ENCODE data around the gene SOX21.

DNA sequence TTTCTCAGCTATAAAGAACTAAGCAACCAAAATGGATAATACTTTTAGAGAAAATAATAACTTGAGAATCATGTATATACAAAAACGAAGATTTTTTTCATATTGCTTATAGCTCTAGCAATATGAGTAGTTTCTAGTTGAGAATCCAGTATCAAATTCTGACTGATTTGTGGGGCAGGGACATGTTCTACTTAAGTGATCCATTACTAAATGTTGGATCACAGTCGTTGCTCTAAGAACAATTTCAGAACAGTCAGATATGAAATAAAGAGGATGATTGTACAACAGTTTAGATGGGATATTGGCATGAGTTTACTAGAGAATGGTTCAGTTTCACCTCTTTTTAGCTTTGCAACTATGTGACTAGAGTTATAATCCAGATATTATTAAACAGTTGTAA, 39.9 kb downstream of the SOX21 start:
- no peak for TF ChIP-seq POLR2A (IDR thresholded peaks at IDR 0.05)
- TF ChIP-seq, protein P1, sequence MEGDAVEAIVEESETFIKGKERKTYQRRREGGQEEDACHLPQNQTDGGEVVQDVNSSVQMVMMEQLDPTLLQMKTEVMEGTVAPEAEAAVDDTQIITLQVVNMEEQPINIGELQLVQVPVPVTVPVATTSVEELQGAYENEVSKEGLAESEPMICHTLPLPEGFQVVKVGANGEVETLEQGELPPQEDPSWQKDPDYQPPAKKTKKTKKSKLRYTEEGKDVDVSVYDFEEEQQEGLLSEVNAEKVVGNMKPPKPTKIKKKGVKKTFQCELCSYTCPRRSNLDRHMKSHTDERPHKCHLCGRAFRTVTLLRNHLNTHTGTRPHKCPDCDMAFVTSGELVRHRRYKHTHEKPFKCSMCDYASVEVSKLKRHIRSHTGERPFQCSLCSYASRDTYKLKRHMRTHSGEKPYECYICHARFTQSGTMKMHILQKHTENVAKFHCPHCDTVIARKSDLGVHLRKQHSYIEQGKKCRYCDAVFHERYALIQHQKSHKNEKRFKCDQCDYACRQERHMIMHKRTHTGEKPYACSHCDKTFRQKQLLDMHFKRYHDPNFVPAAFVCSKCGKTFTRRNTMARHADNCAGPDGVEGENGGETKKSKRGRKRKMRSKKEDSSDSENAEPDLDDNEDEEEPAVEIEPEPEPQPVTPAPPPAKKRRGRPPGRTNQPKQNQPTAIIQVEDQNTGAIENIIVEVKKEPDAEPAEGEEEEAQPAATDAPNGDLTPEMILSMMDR (IDR thresholded peaks at IDR 0.05): no peak

All from breast epithelium (tissue), 3 donors.